Measurements from ENCODE around the gene FAM83C. TPM values are rescaled to one million over a fixed set of nuclear protein-coding genes. Genes with fewer than 3 reads are reported as not detected.

FAM83C gene
- total RNA-seq, 2 experiments from 2014 or later = not detected

DNA sequence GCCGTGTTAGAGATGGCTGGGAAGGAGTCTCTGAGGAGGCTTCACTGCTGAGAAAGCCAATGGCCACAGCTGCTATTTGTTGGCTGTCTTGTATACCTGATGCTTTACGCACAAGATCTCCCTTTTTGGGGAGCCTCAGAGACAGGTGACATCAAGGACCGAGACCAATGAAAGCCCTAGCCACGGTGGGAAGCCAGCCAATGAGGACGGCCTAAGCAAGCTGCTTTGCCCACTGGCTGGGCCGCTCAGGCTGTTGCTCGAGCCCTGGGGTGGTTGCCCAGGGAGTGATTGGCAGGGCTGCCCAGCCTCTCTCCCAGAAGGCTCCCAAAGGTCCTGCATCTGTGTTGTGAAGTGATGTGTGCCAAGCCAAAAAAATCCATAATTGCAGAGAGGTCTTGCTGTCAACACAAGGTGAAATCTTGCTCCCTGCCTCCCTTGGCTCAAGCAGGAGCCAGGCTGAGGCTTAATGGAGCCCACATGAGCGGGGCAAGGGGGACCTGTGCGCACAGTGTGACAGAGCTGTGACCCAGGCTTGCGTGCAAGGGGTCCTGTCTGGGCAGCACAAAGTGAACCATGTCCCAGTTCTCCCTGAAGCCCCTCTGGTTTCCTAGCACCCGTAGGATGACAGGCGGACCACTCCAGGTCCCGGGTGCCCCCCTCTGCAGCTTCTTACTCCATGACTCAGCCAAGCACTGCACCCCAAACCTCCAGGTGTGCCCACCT, 18.6 kb downstream of the FAM83C start:
- H3K79me2 ChIP-seq (ENCODE audit: insufficient read depth, low read depth, low read length) = peaks cover 9% of the 10 kb centered on the region; the same call in 1 of the 2 replicates
- DNase-seq (ENCODE audit: low spot score) = peak; percentile 28
- no peak overlapping the region for H3K4me3 ChIP-seq (ENCODE audit: low read depth, low read length, poor library complexity, severe bottlenecking)
- no peaks in the 10 kb centered on the region for H3K9me2 ChIP-seq (ENCODE audit: insufficient read depth, low read length)
- POLR2A ChIA-PET = no interaction called here
- TF ChIP-seq, protein P1, sequence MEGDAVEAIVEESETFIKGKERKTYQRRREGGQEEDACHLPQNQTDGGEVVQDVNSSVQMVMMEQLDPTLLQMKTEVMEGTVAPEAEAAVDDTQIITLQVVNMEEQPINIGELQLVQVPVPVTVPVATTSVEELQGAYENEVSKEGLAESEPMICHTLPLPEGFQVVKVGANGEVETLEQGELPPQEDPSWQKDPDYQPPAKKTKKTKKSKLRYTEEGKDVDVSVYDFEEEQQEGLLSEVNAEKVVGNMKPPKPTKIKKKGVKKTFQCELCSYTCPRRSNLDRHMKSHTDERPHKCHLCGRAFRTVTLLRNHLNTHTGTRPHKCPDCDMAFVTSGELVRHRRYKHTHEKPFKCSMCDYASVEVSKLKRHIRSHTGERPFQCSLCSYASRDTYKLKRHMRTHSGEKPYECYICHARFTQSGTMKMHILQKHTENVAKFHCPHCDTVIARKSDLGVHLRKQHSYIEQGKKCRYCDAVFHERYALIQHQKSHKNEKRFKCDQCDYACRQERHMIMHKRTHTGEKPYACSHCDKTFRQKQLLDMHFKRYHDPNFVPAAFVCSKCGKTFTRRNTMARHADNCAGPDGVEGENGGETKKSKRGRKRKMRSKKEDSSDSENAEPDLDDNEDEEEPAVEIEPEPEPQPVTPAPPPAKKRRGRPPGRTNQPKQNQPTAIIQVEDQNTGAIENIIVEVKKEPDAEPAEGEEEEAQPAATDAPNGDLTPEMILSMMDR (conservative IDR thresholded peaks at IDR 0.05; ENCODE audit: low read length) = no peak
- TF ChIP-seq EZH2phosphoT487 (IDR thresholded peaks at IDR 0.05; ENCODE audit: borderline replicate concordance, low read depth, low read length) = no peak
- peaks cover 18% of the 10 kb centered on the region for H3K36me3 ChIP-seq (ENCODE audit: insufficient read depth, low read length)
- CTCF ChIA-PET (ENCODE audit: unreplicated experiment) = no interaction called here
- no peak overlapping the region for H2AFZ ChIP-seq (ENCODE audit: low read length)
- BruUV-seq (replicated peaks) = no TSS peak
- H3K27ac ChIP-seq (ENCODE audit: low read depth, low read length, poor library complexity, severe bottlenecking) = no peak overlapping the region
- H3K4me2 ChIP-seq (ENCODE audit: low read length) = no peak overlapping the region
- H3K4me1 ChIP-seq (ENCODE audit: insufficient read depth, low read length, poor library complexity, severe bottlenecking) = peaks cover 14% of the 10 kb centered on the region
- H4K20me1 ChIP-seq (ENCODE audit: insufficient read depth, low read length) = no peaks in the 10 kb centered on the region
- intact Hi-C loops (cut with micrococcal nuclease; ENCODE audit: unreplicated experiment) = loop anchor here (10.0 kb wide), 1 partner anchor 399 kb away; the partner anchor contains the start of genes ACSS2 and GGT7
- H3K9me3 ChIP-seq (ENCODE audit: low read length) = no peaks in the 10 kb centered on the region

DNA sequence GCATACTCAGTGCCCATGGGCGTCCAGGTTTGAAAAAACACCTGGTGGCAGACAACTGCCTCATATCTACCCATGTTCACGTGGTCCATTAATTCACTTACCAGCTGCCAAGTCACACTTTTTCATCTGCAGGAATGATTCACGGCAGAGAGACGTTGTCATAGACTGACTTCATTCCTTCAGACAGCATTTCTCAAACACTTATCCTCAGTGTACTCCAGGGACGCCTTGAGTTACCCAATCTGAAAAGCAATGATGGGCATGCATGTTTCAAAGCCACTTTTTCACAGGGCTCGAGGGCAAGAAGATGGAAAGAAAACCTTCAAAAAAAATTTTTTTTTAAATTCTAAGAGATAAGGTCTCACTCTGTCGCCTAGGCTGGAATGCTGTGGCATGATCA, 20.3 kb downstream of the FAM83C start:
- peaks cover 5% of the 10 kb centered on the region for H3K4me1 ChIP-seq (ENCODE audit: insufficient read depth, low read length, poor library complexity, severe bottlenecking)
- H3K4me2 ChIP-seq (ENCODE audit: low read length) = no peak overlapping the region
- intact Hi-C loops (cut with micrococcal nuclease; ENCODE audit: unreplicated experiment) = loop anchor here (10.0 kb wide), 1 partner anchor 397 kb away; the partner anchor contains the start of genes ACSS2 and GGT7
- TF ChIP-seq, protein P1 (conservative IDR thresholded peaks at IDR 0.05; ENCODE audit: low read length) = no peak
- no peak for TF ChIP-seq EZH2phosphoT487 (IDR thresholded peaks at IDR 0.05; ENCODE audit: borderline replicate concordance, low read depth, low read length)
- H3K9me3 ChIP-seq (ENCODE audit: low read length) = no peaks in the 10 kb centered on the region
- H2AFZ ChIP-seq (ENCODE audit: low read length) = no peak overlapping the region
- DNase-seq (ENCODE audit: low spot score) = no peak
- peaks cover 5% of the 10 kb centered on the region; the same call in 1 of the 2 replicates for H3K79me2 ChIP-seq (ENCODE audit: insufficient read depth, low read depth, low read length)
- H3K27ac ChIP-seq (ENCODE audit: low read depth, low read length, poor library complexity, severe bottlenecking) = no peak overlapping the region
- H3K4me3 ChIP-seq (ENCODE audit: low read depth, low read length, poor library complexity, severe bottlenecking) = no peak overlapping the region
- no peaks in the 10 kb centered on the region for H3K9me2 ChIP-seq (ENCODE audit: insufficient read depth, low read length)
- peaks cover 11% of the 10 kb centered on the region; the same call in 1 of the 2 replicates for H3K36me3 ChIP-seq (ENCODE audit: insufficient read depth, low read length)
- H4K20me1 ChIP-seq (ENCODE audit: insufficient read depth, low read length) = no peaks in the 10 kb centered on the region
- CTCF ChIA-PET (ENCODE audit: unreplicated experiment) = no interaction called here
- POLR2A ChIA-PET = no interaction called here
- BruUV-seq (replicated peaks) = no TSS peak

All from OCI-LY7 (cell line).